ENCODE results near the gene HJV. TPM values are rescaled to one million over a fixed set of nuclear protein-coding genes. Genes with fewer than 3 reads are reported as not detected.

The HJV gene
- total and polyA plus RNA-seq, 2 of the 13 experiments (the other 11 are each of a cell fraction or from before 2014, with no cell fraction given) = 0.18 TPM; not detected in 1

- TF ChIP-seq, protein P1, sequence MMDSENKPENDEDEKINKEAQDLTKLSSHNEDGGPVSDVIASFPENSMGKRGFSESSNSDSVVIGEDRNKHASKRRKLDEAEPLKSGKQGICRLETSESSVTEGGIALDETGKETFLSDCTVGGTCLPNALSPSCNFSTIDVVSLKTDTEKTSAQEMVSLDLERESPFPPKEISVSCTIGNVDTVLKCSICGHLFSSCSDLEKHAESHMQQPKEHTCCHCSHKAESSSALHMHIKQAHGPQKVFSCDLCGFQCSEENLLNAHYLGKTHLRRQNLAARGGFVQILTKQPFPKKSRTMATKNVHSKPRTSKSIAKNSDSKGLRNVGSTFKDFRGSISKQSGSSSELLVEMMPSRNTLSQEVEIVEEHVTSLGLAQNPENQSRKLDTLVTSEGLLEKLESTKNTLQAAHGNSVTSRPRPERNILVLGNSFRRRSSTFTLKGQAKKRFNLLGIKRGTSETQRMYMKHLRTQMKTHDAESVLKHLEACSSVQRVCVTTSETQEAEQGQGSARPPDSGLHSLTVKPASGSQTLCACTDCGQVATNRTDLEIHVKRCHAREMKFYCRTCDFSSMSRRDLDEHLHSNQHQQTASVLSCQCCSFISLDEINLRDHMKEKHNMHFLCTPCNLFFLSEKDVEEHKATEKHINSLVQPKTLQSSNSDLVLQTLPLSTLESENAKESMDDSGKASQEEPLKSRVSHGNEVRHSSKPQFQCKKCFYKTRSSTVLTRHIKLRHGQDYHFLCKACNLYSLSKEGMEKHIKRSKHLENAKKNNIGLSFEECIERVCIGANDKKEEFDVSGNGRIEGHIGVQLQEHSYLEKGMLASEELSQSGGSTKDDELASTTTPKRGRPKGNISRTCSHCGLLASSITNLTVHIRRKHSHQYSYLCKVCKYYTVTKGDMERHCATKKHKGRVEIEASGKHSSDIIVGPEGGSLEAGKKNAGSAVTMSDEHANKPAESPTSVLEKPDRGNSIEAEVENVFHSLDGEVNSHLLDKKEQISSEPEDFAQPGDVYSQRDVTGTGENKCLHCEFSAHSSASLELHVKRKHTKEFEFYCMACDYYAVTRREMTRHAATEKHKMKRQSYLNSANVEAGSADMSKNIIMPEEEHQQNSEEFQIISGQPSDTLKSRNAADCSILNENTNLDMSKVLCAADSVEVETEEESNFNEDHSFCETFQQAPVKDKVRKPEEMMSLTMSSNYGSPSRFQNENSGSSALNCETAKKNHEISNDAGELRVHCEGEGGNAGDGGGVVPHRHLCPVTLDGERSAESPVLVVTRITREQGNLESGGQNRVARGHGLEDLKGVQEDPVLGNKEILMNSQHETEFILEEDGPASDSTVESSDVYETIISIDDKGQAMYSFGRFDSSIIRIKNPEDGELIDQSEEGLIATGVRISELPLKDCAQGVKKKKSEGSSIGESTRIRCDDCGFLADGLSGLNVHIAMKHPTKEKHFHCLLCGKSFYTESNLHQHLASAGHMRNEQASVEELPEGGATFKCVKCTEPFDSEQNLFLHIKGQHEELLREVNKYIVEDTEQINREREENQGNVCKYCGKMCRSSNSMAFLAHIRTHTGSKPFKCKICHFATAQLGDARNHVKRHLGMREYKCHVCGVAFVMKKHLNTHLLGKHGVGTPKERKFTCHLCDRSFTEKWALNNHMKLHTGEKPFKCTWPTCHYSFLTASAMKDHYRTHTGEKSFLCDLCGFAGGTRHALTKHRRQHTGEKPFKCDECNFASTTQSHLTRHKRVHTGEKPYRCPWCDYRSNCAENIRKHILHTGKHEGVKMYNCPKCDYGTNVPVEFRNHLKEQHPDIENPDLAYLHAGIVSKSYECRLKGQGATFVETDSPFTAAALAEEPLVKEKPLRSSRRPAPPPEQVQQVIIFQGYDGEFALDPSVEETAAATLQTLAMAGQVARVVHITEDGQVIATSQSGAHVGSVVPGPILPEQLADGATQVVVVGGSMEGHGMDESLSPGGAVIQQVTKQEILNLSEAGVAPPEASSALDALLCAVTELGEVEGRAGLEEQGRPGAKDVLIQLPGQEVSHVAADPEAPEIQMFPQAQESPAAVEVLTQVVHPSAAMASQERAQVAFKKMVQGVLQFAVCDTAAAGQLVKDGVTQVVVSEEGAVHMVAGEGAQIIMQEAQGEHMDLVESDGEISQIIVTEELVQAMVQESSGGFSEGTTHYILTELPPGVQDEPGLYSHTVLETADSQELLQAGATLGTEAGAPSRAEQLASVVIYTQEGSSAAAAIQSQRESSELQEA (CRISPR knock-in tag; IDR thresholded peaks at IDR 0.05; ENCODE audit: not compliant biosample characterization) = no peak
- TF ChIP-seq ZNF256 (CRISPR knock-in tag; conservative IDR thresholded peaks at IDR 0.05) (no peak), ZNF335 (CRISPR knock-in tag; IDR thresholded peaks at IDR 0.05) (no peak), ZNF383 (CRISPR knock-in tag; IDR thresholded peaks at IDR 0.05; ENCODE audit: borderline replicate concordance) (no peak), ZNF646 (CRISPR knock-in tag; IDR thresholded peaks at IDR 0.05) (no peak), E2F1 (CRISPR knock-in tag; IDR thresholded peaks at IDR 0.05) (no peak), PRMT3 (CRISPR knock-in tag; IDR thresholded peaks at IDR 0.05; ENCODE audit: borderline replicate concordance, low read depth) (no peak), ZSCAN25 (CRISPR knock-in tag; IDR thresholded peaks at IDR 0.05) (no peak), TRAFD1 (CRISPR knock-in tag; IDR thresholded peaks at IDR 0.05; ENCODE audit: borderline replicate concordance) (no peak)
Measured at GRCh38 chr1:145985502-145986439, 35.8 kb downstream of the HJV start (continued).
